Measurements from ENCODE around the gene EIF3F.

DNA sequence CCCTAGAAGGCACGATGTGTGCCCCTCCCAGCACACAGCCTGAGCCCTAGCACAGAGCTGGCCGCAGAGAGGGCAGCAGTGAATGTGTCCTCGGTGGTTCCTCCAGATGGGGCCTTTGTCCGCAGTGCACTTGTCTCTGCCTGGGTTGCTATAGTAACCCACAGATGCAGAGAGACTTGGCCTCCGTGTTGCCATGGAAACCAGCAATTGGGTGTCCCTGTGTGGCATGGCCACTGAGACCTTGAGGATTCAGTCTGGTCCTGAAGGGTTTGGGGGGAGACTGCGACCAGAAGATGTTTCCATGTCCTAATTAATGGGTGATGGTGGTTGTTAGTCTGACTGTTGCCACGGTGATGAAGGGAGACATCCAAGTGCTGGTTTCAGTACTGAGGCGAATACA, 51.3 kb downstream of the EIF3F start:
- TF ChIP-seq EZH2phosphoT487 (IDR thresholded peaks at IDR 0.05; ENCODE audit: insufficient read depth, low read depth) (no peak), EZH2 (IDR thresholded peaks at IDR 0.05; ENCODE audit: insufficient read depth, poor library complexity, severe bottlenecking) (no peak)

All from GM23248 (cell line).